Mesodermal cell (in vitro differentiated cells): ENCODE results near the gene NR6A1.

Experiments
- H3K27ac ChIP-seq: 2 replicates; pipeline ENCODE4 v1.7.0; 2013; ENCODE audit warnings: mild to moderate bottlenecking, low read depth, low read length, moderate library complexity; ENCODE audit not compliant: severe bottlenecking
- H3K36me3 ChIP-seq: 2 replicates; pipeline ENCODE4 v1.7.1; 2013; ENCODE audit warnings: mild to moderate bottlenecking, low read length, moderate library complexity; ENCODE audit not compliant: control insufficient read depth, insufficient read depth
- H3K4me1 ChIP-seq: one replicate; pipeline ENCODE4 v1.7.1; 2013; ENCODE audit warnings: mild to moderate bottlenecking, low read length; ENCODE audit not compliant: insufficient read depth, control insufficient read depth, poor library complexity, severe bottlenecking
- H3K4me3 ChIP-seq: 2 replicates; pipeline ENCODE4 v1.7.0; 2013; ENCODE audit warnings: low read length, control low read depth, mild to moderate bottlenecking; ENCODE audit not compliant: insufficient read depth, poor library complexity, severe bottlenecking; ENCODE audit errors: extremely low read depth
- H3K9me3 ChIP-seq: 2 replicates; pipeline ENCODE4 v1.7.1; 2013; ENCODE audit warnings: mild to moderate bottlenecking, low read length, moderate library complexity; ENCODE audit not compliant: control insufficient read depth
- WGBS, 2 experiments: methylation state at CpG; one replicate each; pipeline ENCODE4 v1.1.5; 2013; ENCODE audit warnings: missing lambda C conversion rate in 2 of 2; ENCODE audit not compliant: insufficient coverage in 2 of 2; 5-methylcytosine and 5-hydroxymethylcytosine counted together

The NR6A1 gene

DNA sequence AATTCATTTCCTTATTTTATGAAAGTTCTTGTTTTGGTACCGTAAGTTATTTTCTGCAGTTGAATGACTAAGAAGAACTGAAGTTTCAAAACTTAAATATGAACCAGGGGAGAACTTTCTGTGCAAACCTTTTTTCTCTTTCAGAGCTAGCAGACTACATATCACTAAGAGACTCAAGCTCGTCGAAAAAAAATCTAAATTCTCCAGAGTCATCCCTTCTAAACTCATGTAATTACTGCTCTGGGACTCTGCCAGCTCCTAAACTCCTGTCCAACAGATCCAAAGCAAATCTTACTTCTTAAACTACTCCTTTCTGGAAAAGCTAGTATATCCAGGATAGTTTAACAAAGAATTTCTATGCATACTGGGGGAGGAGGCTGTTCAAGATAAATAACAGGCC is 176.9 kb downstream of the NR6A1 start:
- WGBS, 2 experiments, result 17 to 25% methylated on average over 2 of the region's 3 CpGs
- Histone ChIP-seq H3K36me3 (no peaks in the 10 kb centered on the region), H3K4me3 (peak overlapping the region; percentile 31), H3K27ac (peak overlapping the region; percentile 91), H3K9me3 (no peaks in the 10 kb centered on the region), H3K4me1 (peaks cover 51% of the 10 kb centered on the region)

DNA sequence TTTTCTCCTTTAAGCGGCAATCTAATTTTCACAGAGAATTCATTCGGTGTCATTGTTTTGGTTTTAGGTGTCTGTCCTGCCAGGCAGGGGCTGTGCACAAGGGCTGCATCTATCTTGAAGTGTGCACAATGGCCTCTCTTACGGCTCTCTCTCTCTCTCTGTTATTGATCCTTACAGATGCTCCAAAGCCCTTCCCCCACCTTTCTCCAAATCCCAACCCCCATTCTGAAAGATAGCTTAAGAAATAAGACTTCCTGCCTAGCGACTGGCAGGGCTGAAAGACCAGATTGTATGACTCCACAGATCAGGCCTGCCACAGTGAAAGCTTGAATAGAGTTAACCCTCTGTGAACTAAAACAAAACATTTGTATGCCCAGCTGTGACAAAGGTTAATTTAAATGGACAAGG is 177.5 kb downstream of the NR6A1 start:
- no peaks in the 10 kb centered on the region for H3K9me3 ChIP-seq
- 0% methylated on average over 2 to 3 of the region's 4 CpGs for WGBS, 2 experiments

DNA sequence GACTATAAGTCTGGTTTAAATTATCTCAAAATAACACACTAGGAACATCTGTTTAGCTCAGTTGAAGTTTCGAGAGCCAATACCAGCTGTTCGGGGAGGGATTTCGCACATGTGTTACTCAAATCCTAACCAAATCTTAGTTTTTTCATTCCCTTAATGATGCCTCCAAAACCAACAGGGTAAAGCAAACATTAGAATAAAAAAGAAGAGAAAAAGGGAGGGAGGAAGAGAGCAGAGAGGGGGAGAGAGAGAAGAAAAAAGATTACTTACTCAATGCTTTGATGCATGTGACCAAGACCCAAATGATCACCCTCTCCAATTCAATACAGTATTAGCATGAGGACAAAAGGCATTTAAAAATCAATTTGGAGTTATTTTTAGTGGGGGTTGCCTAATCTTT is 177.9 kb downstream of the NR6A1 start:
- Histone ChIP-seq H3K36me3 (no peaks in the 10 kb centered on the region), H3K4me3 (peak overlapping the region; percentile 31), H3K27ac (peak overlapping the region; percentile 91), H3K9me3 (no peaks in the 10 kb centered on the region), H3K4me1 (peaks cover 51% of the 10 kb centered on the region)
- no CpG with 5 or more reads among the region's 3 CpGs for WGBS, 2 experiments

More for the DNA sequence above, 177.5 kb downstream of the NR6A1 start:
- Histone ChIP-seq H3K4me3 (peak overlapping the region; percentile 31), H3K27ac (peak overlapping the region; percentile 91), H3K4me1 (peaks cover 51% of the 10 kb centered on the region), H3K36me3 (no peaks in the 10 kb centered on the region)

DNA sequence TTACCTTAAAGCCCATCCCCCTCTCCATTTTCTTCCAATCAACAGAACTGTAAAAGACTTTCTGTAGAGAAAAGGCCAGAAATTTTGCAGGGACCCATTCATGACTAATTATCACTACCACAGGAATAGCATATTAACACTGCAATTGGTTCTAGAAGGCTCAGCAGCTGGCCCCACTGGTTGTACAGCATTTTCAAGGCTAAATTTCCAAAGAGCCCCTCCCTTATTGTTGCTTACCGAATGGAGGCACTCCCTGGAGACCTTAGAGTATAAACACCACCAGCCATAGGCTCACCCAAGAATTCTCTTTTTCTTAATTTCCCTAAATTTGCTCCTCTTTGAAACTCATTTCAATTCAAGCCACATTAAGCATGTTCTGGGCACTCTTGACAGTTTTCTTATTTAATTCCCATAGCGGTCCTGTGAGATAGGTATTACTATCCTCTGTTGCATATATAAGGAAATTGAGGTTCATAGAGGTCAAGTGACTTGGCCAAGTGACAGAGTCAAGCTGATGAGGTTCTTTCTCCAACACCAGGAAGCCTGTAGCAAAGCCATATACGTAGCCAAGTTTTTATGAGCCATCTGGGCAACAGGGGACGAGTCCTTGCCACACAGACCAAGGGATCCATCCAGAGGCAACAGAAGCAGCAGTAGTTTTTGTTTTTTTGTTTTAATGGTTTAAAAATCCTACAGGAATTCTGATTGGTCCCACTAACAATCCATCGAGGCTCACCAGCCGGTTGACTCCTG is 180.0 kb downstream of the NR6A1 start:
- H3K27ac ChIP-seq, result no peak overlapping the region
- H3K4me3 ChIP-seq, result no peak overlapping the region
- H3K9me3 ChIP-seq, result no peaks in the 10 kb centered on the region
- no peaks in the 10 kb centered on the region for H3K36me3 ChIP-seq
- peaks cover 44% of the 10 kb centered on the region for H3K4me1 ChIP-seq
- 86 to 92% methylated on average over 4 to 5 of the region's 6 CpGs for WGBS, 2 experiments

DNA sequence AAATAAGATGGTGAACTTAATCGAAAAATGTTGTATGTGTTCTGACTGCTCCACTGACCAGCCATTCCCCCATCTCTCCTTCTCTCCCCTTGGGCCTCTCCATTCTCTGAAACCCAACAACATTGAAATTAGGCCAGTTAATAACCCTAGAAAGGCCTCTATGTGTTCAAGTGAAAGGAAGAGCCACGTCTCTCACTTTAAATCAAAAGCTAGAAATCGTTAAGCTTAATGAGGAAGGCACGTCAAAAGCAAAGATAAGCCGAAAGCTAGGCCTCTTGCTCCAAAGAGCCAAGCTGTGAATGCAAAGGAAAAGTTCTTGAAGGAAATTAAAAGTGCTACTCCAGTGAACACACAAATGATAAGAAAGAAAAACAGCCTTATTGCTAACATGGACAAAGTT is 186.5 kb downstream of the NR6A1 start:
- H3K9me3 ChIP-seq, result no peaks in the 10 kb centered on the region
- H3K4me1 ChIP-seq, result peaks cover 8% of the 10 kb centered on the region
- no peak overlapping the region for H3K27ac ChIP-seq
- no peaks in the 10 kb centered on the region for H3K36me3 ChIP-seq
- no peak overlapping the region for H3K4me3 ChIP-seq
- 73 to 100% methylated on average over 1 to 4 of the region's 5 CpGs for WGBS, 2 experiments

DNA sequence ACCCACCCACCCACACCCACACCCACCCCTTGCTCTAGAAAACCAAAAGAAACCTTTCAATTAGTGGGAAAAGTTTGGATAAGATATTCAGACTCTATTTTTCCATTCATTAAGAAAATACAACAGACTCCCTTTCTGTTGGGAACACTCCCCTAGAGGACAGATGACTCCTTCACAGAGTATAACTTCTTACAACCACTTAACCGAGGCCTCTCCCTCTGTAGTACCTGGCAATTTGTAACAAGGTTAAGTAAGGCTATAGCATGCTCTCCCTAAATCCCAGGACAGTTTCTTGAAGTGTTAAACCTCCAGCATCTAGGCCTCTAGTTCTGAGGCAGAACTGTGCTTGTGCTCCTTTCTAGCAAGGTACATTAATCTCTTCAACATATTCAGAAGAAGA is 188.0 kb downstream of the NR6A1 start:
- Histone ChIP-seq H3K4me3 (no peak overlapping the region), H3K4me1 (peaks cover 8% of the 10 kb centered on the region), H3K36me3 (no peaks in the 10 kb centered on the region), H3K9me3 (no peaks in the 10 kb centered on the region), H3K27ac (no peak overlapping the region)
- WGBS, 2 experiments, result 83% methylated on average over 1 of the region's 1 CpG; no CpG with 5 or more reads in 1 of the 2 experiments

DNA sequence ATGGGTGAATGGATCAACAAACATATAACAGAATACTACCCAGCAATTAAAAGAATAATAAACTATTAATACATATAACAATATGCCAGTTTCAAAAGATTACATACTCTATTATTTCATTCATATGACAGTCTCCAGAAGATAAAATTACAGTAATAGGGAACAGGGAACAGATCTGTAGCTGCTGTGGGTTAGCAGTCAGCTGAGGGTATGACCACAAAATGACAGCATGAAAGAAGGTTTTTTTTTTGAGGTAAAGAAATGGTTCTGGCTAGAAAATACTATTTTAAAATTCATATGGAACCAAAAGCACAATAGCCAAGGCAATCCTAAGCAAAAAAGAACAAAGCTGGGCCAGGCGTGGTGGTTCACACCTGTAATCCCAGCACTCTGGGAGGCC is 190.9 kb downstream of the NR6A1 start:
- Histone ChIP-seq H3K9me3 (no peaks in the 10 kb centered on the region), H3K4me1 (peaks cover 8% of the 10 kb centered on the region), H3K4me3 (no peak overlapping the region), H3K27ac (no peak overlapping the region), H3K36me3 (no peaks in the 10 kb centered on the region)
- WGBS, 2 experiments, result no CpG with 5 or more reads among the region's 1 CpG

DNA sequence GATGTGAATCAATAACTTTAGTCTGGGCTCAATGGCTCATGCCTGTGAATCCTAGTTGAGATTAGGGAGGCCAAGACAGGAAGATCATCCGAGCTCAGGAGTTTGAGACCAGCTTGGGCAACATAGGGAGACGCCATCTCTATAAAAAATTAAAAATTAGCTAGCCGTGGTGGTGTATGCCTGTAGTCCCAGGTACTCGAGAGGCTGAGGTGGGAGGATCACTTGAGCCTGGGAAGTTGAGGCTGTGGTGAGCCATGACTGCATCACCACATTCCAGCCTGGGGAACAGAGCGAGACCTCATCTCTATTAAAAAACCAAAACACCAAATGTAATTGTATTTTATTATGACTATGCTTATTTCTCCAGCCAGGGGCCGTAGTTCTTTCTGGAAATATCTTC is 194.4 kb downstream of the NR6A1 start:
- no peak overlapping the region for H3K4me3 ChIP-seq
- 100% methylated on average over 1 to 2 of the region's 6 CpGs for WGBS, 2 experiments
- H3K4me1 ChIP-seq, result peaks cover 17% of the 10 kb centered on the region
- H3K27ac ChIP-seq, result no peak overlapping the region
- H3K9me3 ChIP-seq, result no peaks in the 10 kb centered on the region
- H3K36me3 ChIP-seq, result no peaks in the 10 kb centered on the region

DNA sequence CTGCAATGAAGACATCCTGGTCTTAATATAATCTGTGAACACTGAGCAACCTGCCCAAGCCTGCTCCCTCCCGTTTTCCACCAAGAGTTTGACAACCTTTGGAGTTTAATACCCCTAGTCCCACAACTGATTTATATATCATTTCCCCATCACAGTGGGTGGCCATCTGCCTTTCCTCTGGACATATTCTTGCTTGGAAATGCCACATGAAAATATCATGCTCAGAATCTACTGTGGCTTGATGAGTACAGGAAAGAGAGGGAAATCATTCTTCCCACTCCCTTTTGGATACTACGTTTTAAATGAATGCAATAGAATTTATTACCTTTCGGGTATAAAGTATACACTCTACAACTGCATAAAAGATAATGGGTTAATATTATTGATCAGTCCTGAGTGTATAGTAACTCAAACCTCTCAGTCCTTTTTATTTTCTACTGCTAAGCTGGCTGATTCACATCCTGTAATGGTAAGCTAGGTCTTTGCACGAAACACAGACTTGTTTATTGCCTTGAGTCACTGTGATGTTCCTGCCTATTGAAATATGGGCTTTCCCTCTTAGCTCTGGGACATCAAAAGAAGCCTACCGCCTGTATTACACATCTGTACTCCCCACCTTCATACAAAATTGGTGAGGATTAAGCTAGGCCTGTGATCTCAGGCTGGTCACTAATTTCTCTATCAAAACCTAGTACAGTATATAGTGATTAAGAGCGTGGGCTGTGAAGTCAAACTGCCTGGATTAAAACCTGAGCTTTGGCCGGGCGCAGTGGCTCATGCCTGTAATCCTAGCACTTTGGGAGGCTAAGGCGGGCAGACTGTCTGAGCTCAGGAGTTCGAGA is 196.4 kb downstream of the NR6A1 start:
- H3K9me3 ChIP-seq, result no peaks in the 10 kb centered on the region
- peaks cover 35% of the 10 kb centered on the region for H3K4me1 ChIP-seq
- no peak overlapping the region for H3K4me3 ChIP-seq
- 87 to 100% methylated on average over 4 to 6 of the region's 10 CpGs for WGBS, 2 experiments
- no peaks in the 10 kb centered on the region for H3K36me3 ChIP-seq
- peak overlapping the region; percentile 54 for H3K27ac ChIP-seq

DNA sequence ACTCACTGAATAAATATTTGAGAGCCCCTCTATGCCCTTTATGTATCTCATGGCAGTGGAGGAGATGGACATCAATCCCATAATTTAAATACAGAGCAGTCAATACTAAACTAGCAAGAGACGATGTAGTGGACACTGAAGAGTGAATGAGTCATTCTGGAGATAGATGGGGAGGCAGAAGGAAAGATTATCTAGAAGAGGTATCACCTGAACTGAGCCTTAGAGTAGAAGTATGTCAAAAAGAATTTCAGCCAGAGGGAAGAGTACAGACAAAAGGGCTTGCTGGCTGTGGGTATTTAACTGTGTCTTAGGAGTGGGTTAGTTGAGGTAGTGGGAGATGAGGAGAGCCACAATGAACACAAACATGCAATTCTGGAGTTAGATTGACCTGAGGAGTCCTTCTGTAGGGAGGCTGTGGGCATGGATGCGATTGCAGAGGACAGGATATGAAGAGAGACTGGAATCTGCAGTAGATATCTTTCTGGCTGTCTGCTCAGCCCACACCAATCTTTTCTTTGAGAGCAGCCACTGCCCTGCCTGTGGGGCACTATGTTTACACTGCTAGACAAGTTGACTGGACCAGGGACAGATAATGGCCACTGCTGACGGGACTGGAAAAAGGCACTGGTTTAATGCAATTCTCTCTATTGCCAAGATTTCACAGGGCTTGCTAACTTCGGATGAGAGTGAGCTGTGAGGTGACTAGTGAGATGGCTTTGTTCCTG is 200.0 kb downstream of the NR6A1 start:
- 86 to 92% methylated on average over 3 to 4 of the region's 4 CpGs for WGBS, 2 experiments
- Histone ChIP-seq H3K4me3 (no peak overlapping the region), H3K27ac (no peak overlapping the region)

More for the DNA sequence above, 200.0 kb downstream of the NR6A1 start:
- H3K4me1 ChIP-seq, result peaks cover 39% of the 10 kb centered on the region
- no peaks in the 10 kb centered on the region for H3K9me3 ChIP-seq
- H3K36me3 ChIP-seq, result no peaks in the 10 kb centered on the region
